ENCODE results near the gene CCDC12. TPM values are rescaled to one million over a fixed set of nuclear protein-coding genes. Genes with fewer than 3 reads are reported as not detected.
A peak's percentile ranks its signal among the peaks of the same experiment; 100 is the strongest.

Gene CCDC12
- total and polyA plus RNA-seq, 2 of the 13 experiments (the other 11 are each of a cell fraction or from before 2014, with no cell fraction given), result 30.1 to 49.5 TPM

DNA sequence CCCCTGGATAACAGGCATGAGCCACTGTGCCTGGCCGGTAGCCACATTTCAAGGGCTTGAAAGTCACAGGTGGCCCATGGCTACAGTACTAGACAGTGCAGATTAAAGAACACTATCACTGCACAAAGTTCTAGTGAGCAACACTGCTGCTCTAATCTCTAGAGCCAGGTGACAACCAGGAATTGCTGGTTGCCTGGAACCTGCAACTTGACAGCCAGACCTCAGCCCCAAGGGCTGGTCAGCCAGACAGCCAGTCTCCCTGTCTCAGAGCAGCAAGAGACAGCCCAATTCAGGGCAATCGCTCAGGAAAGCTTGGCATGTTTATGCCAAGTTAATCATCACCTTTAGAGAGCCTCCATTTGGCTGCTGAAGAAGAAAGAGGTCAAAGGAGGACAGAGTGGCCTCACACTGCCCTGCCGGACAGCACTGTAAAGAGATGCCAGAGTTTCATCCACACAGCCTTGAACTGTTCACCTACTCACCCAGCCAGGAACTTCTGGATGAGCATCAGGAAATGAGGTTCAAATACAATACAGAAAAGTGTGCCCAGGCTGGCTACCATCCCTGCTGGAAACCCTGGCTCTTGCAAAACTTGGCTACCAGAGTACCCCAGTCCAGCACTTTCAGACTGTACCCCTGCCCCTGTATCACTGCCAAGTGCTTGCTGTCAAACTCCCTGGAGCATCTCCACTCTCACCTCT lies 6.0 kb downstream of the CCDC12 start (continued):
- TF ChIP-seq, protein P1, sequence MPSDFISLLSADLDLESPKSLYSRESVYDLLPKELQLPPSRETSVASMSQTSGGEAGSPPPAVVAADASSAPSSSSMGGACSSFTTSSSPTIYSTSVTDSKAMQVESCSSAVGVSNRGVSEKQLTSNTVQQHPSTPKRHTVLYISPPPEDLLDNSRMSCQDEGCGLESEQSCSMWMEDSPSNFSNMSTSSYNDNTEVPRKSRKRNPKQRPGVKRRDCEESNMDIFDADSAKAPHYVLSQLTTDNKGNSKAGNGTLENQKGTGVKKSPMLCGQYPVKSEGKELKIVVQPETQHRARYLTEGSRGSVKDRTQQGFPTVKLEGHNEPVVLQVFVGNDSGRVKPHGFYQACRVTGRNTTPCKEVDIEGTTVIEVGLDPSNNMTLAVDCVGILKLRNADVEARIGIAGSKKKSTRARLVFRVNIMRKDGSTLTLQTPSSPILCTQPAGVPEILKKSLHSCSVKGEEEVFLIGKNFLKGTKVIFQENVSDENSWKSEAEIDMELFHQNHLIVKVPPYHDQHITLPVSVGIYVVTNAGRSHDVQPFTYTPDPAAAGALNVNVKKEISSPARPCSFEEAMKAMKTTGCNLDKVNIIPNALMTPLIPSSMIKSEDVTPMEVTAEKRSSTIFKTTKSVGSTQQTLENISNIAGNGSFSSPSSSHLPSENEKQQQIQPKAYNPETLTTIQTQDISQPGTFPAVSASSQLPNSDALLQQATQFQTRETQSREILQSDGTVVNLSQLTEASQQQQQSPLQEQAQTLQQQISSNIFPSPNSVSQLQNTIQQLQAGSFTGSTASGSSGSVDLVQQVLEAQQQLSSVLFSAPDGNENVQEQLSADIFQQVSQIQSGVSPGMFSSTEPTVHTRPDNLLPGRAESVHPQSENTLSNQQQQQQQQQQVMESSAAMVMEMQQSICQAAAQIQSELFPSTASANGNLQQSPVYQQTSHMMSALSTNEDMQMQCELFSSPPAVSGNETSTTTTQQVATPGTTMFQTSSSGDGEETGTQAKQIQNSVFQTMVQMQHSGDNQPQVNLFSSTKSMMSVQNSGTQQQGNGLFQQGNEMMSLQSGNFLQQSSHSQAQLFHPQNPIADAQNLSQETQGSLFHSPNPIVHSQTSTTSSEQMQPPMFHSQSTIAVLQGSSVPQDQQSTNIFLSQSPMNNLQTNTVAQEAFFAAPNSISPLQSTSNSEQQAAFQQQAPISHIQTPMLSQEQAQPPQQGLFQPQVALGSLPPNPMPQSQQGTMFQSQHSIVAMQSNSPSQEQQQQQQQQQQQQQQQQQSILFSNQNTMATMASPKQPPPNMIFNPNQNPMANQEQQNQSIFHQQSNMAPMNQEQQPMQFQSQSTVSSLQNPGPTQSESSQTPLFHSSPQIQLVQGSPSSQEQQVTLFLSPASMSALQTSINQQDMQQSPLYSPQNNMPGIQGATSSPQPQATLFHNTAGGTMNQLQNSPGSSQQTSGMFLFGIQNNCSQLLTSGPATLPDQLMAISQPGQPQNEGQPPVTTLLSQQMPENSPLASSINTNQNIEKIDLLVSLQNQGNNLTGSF (CRISPR knock-in tag; IDR thresholded peaks at IDR 0.05), result no peak
- peak; percentile 92 for TF ChIP-seq TEAD3 (CRISPR knock-in tag; optimal IDR thresholded peaks at IDR 0.05; ENCODE audit: borderline replicate concordance)
- no peak for TF ChIP-seq MYNN (CRISPR knock-in tag; IDR thresholded peaks at IDR 0.05; ENCODE audit: low read depth)
- TF ChIP-seq, protein P2, sequence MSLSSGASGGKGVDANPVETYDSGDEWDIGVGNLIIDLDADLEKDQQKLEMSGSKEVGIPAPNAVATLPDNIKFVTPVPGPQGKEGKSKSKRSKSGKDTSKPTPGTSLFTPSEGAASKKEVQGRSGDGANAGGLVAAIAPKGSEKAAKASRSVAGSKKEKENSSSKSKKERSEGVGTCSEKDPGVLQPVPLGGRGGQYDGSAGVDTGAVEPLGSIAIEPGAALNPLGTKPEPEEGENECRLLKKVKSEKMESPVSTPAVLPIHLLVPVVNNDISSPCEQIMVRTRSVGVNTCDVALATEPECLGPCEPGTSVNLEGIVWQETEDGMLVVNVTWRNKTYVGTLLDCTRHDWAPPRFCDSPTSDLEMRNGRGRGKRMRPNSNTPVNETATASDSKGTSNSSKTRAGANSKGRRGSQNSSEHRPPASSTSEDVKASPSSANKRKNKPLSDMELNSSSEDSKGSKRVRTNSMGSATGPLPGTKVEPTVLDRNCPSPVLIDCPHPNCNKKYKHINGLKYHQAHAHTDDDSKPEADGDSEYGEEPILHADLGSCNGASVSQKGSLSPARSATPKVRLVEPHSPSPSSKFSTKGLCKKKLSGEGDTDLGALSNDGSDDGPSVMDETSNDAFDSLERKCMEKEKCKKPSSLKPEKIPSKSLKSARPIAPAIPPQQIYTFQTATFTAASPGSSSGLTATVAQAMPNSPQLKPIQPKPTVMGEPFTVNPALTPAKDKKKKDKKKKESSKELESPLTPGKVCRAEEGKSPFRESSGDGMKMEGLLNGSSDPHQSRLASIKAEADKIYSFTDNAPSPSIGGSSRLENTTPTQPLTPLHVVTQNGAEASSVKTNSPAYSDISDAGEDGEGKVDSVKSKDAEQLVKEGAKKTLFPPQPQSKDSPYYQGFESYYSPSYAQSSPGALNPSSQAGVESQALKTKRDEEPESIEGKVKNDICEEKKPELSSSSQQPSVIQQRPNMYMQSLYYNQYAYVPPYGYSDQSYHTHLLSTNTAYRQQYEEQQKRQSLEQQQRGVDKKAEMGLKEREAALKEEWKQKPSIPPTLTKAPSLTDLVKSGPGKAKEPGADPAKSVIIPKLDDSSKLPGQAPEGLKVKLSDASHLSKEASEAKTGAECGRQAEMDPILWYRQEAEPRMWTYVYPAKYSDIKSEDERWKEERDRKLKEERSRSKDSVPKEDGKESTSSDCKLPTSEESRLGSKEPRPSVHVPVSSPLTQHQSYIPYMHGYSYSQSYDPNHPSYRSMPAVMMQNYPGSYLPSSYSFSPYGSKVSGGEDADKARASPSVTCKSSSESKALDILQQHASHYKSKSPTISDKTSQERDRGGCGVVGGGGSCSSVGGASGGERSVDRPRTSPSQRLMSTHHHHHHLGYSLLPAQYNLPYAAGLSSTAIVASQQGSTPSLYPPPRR (CRISPR knock-in tag; IDR thresholded peaks at IDR 0.05; ENCODE audit: borderline replicate concordance), result peak; percentile 67; the same call in 1 of the 2 replicates
- TF ChIP-seq ZFAT (CRISPR knock-in tag; conservative IDR thresholded peaks at IDR 0.05), result no peak
- no peak; the same call in 1 of the 2 replicates for TF ChIP-seq RFX3 (CRISPR knock-in tag; IDR thresholded peaks at IDR 0.05)
- TF ChIP-seq SOX13 (IDR thresholded peaks at IDR 0.05), result no peak
- TF ChIP-seq SOX13 (CRISPR knock-in tag; conservative IDR thresholded peaks at IDR 0.05 in 1 of 2, IDR thresholded peaks at IDR 0.05 in 1 of 2), result peak in 1 of 2 experiments; percentile 88; a peak in 2 of 4 replicates
- TF ChIP-seq, protein P3, sequence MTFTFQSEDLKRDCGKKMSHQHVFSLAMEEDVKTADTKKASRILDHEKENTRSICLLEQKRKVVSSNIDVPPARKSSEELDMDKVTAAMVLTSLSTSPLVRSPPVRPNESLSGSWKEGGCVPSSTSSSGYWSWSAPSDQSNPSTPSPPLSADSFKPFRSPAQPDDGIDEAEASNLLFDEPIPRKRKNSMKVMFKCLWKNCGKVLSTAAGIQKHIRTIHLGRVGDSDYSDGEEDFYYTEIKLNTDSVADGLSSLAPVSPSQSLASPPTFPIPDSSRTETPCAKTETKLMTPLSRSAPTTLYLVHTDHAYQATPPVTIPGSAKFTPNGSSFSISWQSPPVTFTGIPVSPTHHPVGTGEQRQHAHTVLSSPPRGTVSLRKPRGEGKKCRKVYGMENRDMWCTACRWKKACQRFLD (CRISPR knock-in tag; IDR thresholded peaks at IDR 0.05; ENCODE audit: borderline replicate concordance), result no peak
- no peak for TF ChIP-seq ZNF207 (IDR thresholded peaks at IDR 0.05; ENCODE audit: borderline replicate concordance)
- TF ChIP-seq LCORL (IDR thresholded peaks at IDR 0.05), result no peak
- peak; percentile 89 for TF ChIP-seq LCORL (CRISPR knock-in tag; IDR thresholded peaks at IDR 0.05)
- no peak for TF ChIP-seq ZNF570 (CRISPR knock-in tag; IDR thresholded peaks at IDR 0.05; ENCODE audit: borderline replicate concordance)
- TF ChIP-seq CHD2 (IDR thresholded peaks at IDR 0.05; ENCODE audit: low read depth, low read length), result no peak
- TF ChIP-seq TCF12 (IDR thresholded peaks at IDR 0.05), result no peak
- no peak for TF ChIP-seq TCF12 (CRISPR knock-in tag; IDR thresholded peaks at IDR 0.05)
- TF ChIP-seq POLR2AphosphoS5 (IDR thresholded peaks at IDR 0.05; ENCODE audit: low read depth, low read length), result no peak
- TF ChIP-seq, protein P4, sequence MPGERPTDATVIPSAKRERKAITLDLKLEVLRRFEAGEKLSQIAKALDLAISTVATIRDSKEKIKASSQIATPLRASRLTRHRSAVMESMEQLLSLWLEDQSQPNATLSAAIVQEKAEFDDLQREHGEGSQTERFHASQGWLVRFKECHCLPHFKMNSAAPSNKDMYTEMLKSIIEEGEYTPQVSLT (CRISPR knock-in tag; IDR thresholded peaks at IDR 0.05; ENCODE audit: borderline replicate concordance, low read depth), result no peak
- no peak for TF ChIP-seq ZBTB8A (CRISPR knock-in tag; IDR thresholded peaks at IDR 0.05; ENCODE audit: borderline replicate concordance, low read depth)
